ENCODE results near the gene AIFM1.

DNA sequence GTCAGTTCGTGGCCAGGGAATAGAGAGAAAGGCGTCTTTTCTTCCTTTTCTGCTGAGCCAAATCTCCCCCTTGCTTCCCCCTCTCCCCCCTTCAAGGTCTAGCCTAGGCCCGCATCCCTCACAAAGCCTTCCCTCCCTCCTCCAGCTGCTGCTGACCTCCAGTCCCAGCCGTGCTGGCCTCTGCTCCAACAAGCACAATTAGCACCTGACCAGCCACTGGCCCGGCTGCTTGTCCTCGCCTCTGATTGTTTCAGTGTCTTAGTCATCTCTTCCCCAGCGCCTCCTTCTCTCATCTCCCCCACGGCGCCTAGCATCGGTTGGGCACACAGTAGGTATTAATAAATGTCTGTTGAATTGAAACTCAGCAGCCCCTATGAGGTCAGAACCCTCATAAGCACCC lies 59.6 kb downstream of the AIFM1 start:
- TF ChIP-seq, protein P1, sequence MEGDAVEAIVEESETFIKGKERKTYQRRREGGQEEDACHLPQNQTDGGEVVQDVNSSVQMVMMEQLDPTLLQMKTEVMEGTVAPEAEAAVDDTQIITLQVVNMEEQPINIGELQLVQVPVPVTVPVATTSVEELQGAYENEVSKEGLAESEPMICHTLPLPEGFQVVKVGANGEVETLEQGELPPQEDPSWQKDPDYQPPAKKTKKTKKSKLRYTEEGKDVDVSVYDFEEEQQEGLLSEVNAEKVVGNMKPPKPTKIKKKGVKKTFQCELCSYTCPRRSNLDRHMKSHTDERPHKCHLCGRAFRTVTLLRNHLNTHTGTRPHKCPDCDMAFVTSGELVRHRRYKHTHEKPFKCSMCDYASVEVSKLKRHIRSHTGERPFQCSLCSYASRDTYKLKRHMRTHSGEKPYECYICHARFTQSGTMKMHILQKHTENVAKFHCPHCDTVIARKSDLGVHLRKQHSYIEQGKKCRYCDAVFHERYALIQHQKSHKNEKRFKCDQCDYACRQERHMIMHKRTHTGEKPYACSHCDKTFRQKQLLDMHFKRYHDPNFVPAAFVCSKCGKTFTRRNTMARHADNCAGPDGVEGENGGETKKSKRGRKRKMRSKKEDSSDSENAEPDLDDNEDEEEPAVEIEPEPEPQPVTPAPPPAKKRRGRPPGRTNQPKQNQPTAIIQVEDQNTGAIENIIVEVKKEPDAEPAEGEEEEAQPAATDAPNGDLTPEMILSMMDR (IDR thresholded peaks at IDR 0.05; ENCODE audit: low read depth, low read length, missing input control) = no peak
- TF ChIP-seq, protein P2, sequence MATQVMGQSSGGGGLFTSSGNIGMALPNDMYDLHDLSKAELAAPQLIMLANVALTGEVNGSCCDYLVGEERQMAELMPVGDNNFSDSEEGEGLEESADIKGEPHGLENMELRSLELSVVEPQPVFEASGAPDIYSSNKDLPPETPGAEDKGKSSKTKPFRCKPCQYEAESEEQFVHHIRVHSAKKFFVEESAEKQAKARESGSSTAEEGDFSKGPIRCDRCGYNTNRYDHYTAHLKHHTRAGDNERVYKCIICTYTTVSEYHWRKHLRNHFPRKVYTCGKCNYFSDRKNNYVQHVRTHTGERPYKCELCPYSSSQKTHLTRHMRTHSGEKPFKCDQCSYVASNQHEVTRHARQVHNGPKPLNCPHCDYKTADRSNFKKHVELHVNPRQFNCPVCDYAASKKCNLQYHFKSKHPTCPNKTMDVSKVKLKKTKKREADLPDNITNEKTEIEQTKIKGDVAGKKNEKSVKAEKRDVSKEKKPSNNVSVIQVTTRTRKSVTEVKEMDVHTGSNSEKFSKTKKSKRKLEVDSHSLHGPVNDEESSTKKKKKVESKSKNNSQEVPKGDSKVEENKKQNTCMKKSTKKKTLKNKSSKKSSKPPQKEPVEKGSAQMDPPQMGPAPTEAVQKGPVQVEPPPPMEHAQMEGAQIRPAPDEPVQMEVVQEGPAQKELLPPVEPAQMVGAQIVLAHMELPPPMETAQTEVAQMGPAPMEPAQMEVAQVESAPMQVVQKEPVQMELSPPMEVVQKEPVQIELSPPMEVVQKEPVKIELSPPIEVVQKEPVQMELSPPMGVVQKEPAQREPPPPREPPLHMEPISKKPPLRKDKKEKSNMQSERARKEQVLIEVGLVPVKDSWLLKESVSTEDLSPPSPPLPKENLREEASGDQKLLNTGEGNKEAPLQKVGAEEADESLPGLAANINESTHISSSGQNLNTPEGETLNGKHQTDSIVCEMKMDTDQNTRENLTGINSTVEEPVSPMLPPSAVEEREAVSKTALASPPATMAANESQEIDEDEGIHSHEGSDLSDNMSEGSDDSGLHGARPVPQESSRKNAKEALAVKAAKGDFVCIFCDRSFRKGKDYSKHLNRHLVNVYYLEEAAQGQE (IDR thresholded peaks at IDR 0.05) = no peak
- TF ChIP-seq YY1 (IDR thresholded peaks at IDR 0.05) (no peak), RAD21 (IDR thresholded peaks at IDR 0.05) (no peak), TAF1 (conservative IDR thresholded peaks at IDR 0.05) (no peak), JUND (IDR thresholded peaks at IDR 0.05) (no peak)
- TF ChIP-seq, protein P3, sequence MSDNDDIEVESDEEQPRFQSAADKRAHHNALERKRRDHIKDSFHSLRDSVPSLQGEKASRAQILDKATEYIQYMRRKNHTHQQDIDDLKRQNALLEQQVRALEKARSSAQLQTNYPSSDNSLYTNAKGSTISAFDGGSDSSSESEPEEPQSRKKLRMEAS (IDR thresholded peaks at IDR 0.05) = no peak

Data from liver (tissue), 3 donors.